Activated B cell treated with CpG ODN at 0.5 μM for 24 hours (primary cell): ENCODE results near the gene LZTFL1. TPM values are rescaled to one million over a fixed set of nuclear protein-coding genes. Genes with fewer than 3 reads are reported as not detected.

ENCODE experiments used
- ATAC-seq: fragments of 200-7000 bp; cut with Tn5 transposase; one replicate; pipeline ENCODE4 v1.10.0; 2021; ENCODE audit warnings: low read depth, mild to moderate bottlenecking, moderate library complexity
- CTCF ChIA-PET: fragments of 350-600 bp; sonication (Branson Sonifier 250); formaldehyde crosslinking; loops from one replicate; lab custom pipeline; 2021; ENCODE audit warnings: antibody characterized with exemption; lab: Charles Lee
- POLR2A ChIA-PET: fragments of 350-600 bp; sonication (Branson Sonifier 250); formaldehyde crosslinking; loops from one replicate; lab custom pipeline; 2021; ENCODE audit warnings: antibody characterized with exemption; lab: Charles Lee
- DNase-seq: peaks from one replicate; pipeline ENCODE4 v3.0.0; 2022
- H3K27ac Mint-ChIP-seq: one replicate; pipeline ENCODE4 v1.8.0; 2020; ENCODE audit warnings: mixed read lengths
- H3K27me3 Mint-ChIP-seq: one replicate; pipeline ENCODE4 v1.8.0; 2021; ENCODE audit warnings: mixed read lengths
- H3K36me3 Mint-ChIP-seq: one replicate; pipeline ENCODE4 v1.8.0; 2021; ENCODE audit warnings: low read depth, mixed read lengths
- H3K4me1 Mint-ChIP-seq: one replicate; pipeline ENCODE4 v1.8.0; 2021; ENCODE audit warnings: mixed read lengths
- H3K4me3 Mint-ChIP-seq: one replicate; pipeline ENCODE4 v1.8.0; 2020; ENCODE audit warnings: mild to moderate bottlenecking, mixed read lengths
- H3K9me3 Mint-ChIP-seq: one replicate; pipeline ENCODE4 v1.8.0; 2020; ENCODE audit warnings: mixed read lengths
- CTCF ChIP-seq: fragments of 200-600 bp; IDR thresholded peaks from one replicate; pipeline ENCODE4 v1.8.0; 2022; ENCODE audit warnings: antibody characterized with exemption, mild to moderate bottlenecking
- intact Hi-C: fragments of 100-400 bp; cut with micrococcal nuclease; formaldehyde crosslinking; loops from one replicate; pipeline ENCODE4 v1.15.1; 2024
- total RNA-seq: library from RNA; stranded (reverse); gene quantifications from 2 replicates; pipeline ENCODE4 v1.2.3, GENCODE V29; 2022

The LZTFL1 gene
- total RNA-seq, 1 donor from 2014 or later = 12.6 TPM

GRCh38 chr3:45887285-45887684, 45.4 kb upstream of the LZTFL1 start:
- no peaks in the 10 kb centered on the region for H3K36me3 Mint-ChIP-seq
- H3K27me3 Mint-ChIP-seq = peaks cover 3% of the 10 kb centered on the region
- intact Hi-C loops = no loop called here
- TF ChIP-seq CTCF = no peak
- no peak overlapping the region for H3K4me3 Mint-ChIP-seq
- POLR2A ChIA-PET = no interaction called here
- H3K4me1 Mint-ChIP-seq = peaks cover 41% of the 10 kb centered on the region
- ATAC-seq (no peak), DNase-seq (no peak)
- CTCF ChIA-PET = no interaction called here
- no peaks in the 10 kb centered on the region for H3K9me3 Mint-ChIP-seq
- H3K27ac Mint-ChIP-seq = no peak overlapping the region

- intact Hi-C loops = no loop called here
- H3K36me3 Mint-ChIP-seq = no peaks in the 10 kb centered on the region
- ATAC-seq (no peak), DNase-seq (no peak)
- H3K4me1 Mint-ChIP-seq = peaks cover 32% of the 10 kb centered on the region
- no peak within 1 kb of the TSS for H3K27ac Mint-ChIP-seq
- peaks cover 3% of the 10 kb centered on the region for H3K27me3 Mint-ChIP-seq
- CTCF ChIA-PET = no interaction called here
- no peak for TF ChIP-seq CTCF
- H3K4me3 Mint-ChIP-seq = no peak within 1 kb of the TSS
- POLR2A ChIA-PET = no interaction called here
- H3K9me3 Mint-ChIP-seq = no peaks in the 10 kb centered on the region
Measured at GRCh38 chr3:45885979-45886705, 44.2 kb upstream of the LZTFL1 start, which contains the start of gene CCR9. CCR9 (plus strand) TSS chr3:45886543; CDS start chr3:45894934, 8,391 bp downstream.

- Mint-ChIP-seq H3K36me3 (no peaks in the 10 kb centered on the region), H3K27ac (no peak overlapping the region), H3K9me3 (no peaks in the 10 kb centered on the region), H3K4me3 (no peak overlapping the region), H3K27me3 (peaks cover 3% of the 10 kb centered on the region), H3K4me1 (peaks cover 18% of the 10 kb centered on the region)
- ATAC-seq = no peak
- intact Hi-C loops = no loop called here
- CTCF ChIA-PET = no interaction called here
- no peak for TF ChIP-seq CTCF
- DNase-seq = no peak
- POLR2A ChIA-PET = no interaction called here
Measured at GRCh38 chr3:45884368-45885201, 42.7 kb upstream of the LZTFL1 start.

GRCh38 chr3:45881078-45882022, 39.4 kb upstream of the LZTFL1 start:
- H3K9me3 Mint-ChIP-seq = no peaks in the 10 kb centered on the region
- CTCF ChIA-PET = no interaction called here
- TF ChIP-seq CTCF = no peak
- POLR2A ChIA-PET = no interaction called here
- DNase-seq (no peak), ATAC-seq (no peak)
- no peaks in the 10 kb centered on the region for H3K4me1 Mint-ChIP-seq
- H3K4me3 Mint-ChIP-seq = no peak overlapping the region
- H3K27me3 Mint-ChIP-seq = peaks cover 6% of the 10 kb centered on the region
- no peak overlapping the region for H3K27ac Mint-ChIP-seq
- intact Hi-C loops = no loop called here
- H3K36me3 Mint-ChIP-seq = no peaks in the 10 kb centered on the region
